Femur (tissue), 1 donor: ENCODE data around the gene ELN.

Experiments
- DNase-seq: peaks from one replicate; pipeline ENCODE4 v3.0.0-alpha.2; 2017

The ELN gene

DNA sequence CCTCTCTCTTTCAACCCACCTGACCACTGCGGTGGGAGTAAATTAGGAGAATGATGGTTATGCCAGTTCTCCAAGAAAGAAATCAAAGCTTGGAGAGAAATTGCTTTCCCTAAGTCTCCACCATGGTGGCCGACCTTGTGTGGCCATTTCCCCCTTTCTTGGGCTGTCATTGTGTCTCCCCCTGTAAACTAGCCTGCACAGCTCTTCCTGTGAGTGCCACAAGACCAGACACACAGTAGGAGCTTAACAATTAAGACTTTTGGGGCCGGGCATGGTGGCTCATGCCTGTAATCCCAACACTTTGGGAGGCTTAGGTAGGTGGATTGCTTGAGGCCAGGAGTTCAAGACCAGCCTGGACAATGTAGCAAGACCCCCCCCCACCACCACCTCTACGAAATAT, 36.7 kb downstream of the ELN start:
- DNase-seq, result no peak

DNA sequence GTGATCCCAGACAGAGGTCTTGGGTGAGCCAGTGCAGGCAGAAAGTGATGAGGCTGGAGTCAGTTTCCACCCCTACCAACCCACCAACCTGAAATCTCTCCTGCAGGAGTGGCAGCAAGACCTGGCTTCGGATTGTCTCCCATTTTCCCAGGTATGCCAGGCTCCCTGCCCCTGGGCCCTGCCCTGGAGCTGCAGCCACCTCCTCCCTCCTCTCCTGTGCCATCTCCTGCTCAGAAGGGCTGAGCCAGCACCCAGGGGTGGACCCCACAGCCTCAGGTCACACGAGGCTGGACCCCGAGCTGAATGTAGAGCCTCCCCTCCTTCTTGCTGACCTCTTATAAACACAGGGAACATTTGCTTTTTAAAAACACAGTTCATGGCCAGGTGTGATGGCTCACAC, 38.7 kb downstream of the ELN start:
- no peak for DNase-seq

DNA sequence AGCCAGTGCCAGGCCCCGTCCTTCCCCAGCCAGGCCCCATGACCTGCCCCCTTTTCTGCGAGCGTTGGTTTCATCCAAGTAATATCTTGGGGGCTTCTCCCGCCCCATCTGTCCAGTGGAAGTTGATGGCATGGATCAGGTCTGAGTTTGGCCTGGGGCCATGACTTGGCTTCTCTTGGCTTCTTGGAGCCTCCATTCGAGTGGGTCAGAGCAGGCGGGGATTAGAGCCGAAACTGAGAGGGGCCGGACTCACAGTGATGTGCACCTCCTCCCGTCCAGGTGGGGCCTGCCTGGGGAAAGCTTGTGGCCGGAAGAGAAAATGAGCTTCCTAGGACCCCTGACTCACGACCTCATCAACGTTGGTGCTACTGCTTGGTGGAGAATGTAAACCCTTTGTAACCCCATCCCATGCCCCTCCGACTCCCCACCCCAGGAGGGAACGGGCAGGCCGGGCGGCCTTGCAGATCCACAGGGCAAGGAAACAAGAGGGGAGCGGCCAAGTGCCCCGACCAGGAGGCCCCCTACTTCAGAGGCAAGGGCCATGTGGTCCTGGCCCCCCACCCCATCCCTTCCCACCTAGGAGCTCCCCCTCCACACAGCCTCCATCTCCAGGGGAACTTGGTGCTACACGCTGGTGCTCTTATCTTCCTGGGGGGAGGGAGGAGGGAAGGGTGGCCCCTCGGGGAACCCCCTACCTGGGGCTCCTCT, 40.6 kb downstream of the ELN start:
- DNase-seq, result no peak

DNA sequence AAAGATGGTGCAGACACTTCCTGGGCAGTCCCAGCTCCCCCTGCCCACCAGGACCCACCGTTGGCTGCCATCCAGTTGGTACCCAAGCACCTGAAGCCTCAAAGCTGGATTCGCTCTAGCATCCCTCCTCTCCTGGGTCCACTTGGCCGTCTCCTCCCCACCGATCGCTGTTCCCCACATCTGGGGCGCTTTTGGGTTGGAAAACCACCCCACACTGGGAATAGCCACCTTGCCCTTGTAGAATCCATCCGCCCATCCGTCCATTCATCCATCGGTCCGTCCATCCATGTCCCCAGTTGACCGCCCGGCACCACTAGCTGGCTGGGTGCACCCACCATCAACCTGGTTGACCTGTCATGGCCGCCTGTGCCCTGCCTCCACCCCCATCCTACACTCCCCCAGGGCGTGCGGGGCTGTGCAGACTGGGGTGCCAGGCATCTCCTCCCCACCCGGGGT, 41.1 kb downstream of the ELN start:
- no peak for DNase-seq

DNA sequence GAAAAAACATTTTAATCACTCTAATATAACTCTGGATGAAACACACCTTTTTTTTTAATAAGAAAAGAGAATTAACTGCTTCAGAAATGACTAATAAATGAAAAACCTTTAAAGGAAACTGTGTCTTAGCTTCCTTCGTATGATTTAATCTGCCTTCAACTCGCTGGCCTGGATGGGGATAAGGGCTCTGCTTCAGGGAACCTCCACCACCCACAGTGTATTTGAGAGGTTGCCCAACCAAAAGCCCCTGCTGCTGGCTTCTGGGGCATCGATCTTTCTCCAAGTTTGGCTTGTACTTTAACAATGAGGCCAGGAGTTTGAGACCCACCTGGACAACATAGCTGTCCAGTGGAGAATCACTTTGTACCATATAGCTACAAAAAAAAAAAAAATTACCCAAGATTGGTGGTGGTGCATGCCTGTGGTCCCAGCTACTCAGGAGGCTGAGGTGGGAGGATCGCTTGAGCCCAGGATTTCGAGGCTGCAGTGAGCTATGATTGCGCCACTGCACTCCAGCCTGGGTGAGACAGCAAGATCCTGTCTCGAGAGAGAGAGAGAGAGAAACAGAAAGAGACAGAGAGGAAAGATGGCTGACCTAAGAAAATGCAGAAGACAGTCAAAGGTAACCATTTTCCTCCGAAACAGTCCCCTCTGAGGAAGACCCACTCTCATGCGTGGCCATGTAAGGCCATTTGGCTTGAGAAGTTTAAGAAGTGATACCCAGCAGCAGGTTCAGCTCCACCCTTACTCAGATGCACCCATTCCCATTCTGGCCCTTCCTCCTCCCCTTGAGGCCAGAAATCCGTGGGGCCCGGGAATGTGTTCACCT, 42.0 kb downstream of the ELN start:
- DNase-seq, result no peak

DNA sequence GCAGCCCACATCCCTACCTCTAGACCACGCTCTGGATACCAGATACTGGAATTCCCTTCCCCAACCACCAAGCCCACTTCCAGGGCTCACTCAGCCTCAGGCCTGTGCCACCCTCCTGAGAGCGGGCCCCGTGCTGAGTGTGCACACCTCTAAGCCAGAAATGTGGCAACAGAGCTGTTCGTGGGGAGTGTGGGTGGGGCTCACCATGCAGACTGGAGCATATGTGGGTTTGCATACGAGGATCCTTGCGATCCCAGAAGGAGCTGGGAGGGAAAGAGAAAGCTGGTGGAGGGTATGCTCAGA, 42.6 kb downstream of the ELN start:
- no peak for DNase-seq

DNA sequence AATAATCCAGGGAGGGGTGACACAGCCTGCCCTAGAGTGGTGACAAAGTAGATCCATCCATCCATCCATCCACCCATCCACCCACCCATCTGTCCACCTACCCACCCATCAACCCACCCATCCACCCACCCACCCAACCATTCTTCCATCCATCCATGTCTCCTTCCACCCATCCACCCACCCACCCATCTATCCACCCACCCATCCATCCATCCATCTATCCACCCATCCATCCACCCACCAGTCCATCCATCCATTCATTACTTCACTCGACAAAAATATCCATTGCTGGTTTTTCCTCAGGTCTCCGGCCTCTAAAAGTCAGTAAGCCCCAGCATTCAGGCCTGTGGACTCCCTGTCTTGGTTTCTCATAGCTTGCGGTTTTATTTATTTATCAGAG, 43.1 kb downstream of the ELN start:
- DNase-seq, result no peak

DNA sequence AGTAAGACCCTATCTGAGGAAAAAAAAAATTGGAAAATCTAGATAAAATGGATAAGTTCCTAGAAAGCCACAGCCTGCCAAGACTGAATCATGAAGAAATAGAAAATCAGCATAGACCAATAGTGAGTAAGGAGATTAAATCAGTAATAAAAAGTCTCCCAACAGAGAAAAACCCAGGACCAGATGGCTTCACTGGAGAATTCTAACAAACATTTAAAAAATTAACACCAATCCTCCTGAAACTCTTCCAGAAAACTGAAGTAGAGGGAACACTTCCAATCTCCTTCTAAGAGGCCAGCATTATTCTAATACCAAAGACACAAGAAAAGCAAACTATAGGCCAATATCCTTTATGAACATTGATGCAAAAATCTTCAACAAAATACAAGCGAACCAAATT, 46.8 kb downstream of the ELN start:
- no peak for DNase-seq

DNA sequence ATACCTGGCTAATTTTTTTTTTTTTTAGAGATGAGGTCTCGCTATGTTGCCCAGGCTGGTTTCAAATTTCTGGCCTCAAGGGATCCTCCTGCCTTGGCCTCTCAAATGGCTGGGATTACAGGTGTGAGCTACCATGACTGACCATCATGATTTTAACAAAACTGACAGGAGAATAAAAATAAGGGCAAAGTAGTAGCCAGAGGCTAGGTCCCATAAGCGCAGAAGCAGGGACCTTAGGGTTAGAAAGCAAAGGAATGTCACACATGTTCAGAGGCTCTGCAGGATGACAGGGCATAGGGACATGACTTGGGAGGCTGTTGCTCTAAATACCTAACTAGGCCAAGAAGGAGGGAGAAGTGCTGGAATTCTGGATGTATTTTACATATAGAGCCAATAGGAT, 50.5 kb downstream of the ELN start:
- DNase-seq, result no peak

DNA sequence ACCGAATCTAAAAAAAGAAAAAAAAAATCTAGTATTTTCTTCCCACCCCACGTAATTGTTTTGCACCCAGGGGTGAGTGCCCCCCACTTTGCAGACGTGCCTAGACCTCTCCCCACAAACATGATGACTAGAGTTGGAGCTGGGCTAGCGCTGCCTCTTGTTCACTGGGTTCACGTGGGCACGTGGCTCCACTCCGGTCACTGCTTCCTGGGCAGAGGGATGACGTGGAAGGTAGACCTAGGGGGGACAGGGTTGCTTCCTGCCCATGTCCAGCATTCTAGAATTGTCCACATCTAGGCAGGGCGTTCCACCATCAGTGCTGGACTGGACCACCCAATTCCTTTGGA, 54.8 kb downstream of the ELN start:
- no peak for DNase-seq

DNA sequence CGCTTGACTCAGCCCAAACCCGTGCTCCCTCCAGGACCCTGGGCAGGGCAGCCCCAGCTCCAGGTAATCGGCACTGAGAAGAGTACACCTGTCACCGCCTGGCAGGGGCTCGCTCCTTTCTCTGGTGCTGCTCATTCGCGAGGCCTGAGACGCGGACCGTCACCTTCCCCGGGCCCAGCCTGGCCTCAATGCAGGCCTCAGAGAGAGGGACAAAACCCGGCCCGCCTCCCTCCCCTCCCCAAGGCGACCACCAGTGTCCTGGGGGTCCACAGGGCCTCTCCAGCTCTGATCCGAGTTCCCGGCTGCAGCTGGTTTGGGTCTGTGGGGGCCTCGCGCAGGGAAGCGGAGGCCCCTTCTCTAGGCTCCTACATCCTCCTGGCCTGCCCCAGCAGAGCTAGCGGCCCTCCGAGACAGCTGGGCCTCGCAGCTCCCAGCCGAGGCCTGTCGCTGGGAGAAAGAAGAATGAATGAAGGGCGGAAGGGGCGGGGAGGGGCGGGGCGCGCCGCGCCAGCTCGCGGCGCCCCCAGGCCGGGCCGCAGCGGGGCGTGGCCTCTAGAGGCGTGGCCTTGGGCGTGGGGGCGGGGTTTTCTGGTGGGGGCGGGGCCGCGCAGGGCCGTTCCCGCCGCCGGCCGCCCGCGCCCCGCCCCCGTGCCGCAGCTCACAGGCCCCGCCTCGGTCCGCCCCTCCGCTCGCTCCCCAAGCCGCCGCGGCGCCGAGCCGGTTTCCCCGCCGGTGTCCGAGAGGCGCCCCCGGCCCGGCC, 55.3 kb downstream of the ELN start, which contains the start of gene LIMK1:
TSS of gene LIMK1 (plus strand) at position 688 of the 760 bp plus-strand sequence. CDS start 187 bp downstream, outside the sequence.
- DNase-seq, result peak; percentile 91

DNA sequence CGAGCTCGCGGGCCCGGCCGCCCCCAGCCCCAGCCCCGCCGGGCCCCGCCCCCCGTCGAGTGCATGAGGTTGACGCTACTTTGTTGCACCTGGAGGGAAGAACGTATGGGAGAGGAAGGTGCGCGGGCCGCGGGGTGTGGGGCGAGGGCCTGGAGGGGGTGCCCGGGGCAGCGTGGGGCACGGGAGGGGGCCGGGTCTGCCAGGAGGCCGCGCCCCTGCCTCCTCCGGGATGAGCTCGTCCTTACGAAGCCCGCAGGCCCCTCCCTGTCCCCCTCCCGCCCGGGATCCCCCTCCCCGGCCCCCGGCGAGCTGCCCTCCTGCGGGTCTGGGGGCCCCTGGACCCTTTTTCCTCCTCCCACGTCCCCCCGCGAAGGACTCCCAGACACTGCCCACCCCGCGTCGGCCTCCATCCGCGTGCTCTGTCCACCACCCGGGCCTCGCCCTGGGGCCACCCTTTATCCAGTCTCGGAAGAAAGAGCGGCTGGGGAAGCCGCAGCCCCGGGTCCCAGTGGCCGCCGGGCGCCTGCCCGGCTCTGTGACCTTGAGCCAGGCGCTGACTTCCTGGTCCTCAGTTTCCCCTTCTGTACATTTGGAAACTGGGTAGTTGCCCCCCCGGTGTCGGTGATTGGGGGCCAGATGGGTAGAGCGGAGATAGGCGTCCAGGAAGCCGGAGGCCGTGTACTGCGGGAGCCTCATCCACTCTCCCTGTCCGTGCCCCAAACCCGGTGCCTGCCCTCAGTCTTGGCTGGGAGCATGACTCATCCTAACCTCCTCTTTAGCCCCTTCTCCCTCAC, 56.2 kb downstream of the ELN start:
- DNase-seq, result peak; percentile 62

DNA sequence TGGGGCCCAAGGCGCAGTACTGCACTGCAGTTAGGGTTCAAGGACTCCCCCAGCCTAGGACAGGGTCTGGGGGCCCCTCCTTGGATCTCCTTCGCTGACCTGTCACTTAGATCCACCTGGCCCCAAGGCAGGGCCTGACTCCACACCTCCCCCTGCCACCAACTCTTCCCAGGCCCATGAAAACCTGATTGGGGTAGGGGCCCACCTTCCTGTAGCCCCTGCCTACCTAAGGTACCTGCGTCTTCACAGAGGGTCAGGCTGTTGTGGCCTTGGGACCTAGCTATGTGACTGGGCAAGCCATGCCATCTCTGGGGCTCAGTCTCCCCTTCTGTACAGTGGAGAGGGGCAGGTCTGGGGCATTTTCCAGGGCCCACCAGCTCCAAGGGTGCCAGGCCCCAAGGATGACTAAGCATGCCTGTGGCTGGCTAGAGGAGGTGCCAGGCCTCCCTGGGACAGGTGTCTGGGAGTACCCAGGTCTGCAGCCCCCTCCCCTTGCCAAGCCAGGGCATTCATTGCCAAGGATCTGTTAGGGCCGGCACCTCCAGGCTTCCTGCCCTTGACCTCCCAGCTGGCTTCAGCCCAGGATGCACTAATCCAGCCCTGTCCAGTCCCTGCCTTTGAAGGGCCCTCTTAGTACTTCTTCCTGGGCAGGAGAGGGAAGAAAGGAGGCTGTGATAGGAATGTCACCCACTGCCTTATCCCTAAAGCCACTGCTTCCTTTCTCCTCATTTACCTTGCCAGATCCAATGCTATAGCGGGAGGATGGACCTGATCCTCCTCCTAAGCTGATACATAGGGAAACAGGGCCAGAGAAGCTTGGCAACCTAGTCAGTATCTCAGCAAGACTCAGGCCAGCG, 57.0 kb downstream of the ELN start:
- no peak for DNase-seq

DNA sequence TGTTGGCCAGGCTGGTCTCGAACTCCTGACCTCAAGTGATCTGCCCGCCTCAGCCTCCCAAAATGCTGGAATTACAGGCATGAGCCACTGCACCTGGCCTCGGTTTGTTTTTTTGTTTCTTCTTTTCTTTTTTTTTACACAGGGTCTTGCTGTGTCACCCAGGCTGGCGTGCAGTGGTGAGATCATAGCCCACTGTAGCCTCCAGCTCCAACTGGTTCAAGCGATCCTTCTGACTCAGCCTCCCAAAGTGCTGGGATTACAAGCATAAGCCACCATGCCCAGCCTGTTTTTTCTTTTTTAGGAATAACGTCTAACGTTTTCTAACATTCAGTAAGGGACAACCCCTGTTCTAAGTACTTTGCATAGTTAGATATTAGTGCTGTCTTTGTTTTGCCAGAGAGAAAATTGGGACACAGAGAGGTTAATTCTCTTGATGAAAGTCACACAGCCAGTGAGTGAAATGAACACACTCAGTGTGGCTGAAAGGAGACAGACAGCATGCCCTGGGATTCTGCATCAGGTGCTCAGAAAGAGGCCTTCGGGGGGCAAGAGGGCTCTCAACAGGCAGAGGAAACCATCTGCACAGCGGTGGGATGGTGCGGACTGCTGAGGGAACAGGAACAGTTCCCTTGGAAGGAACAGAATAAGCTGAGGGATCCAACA, 59.9 kb downstream of the ELN start:
- no peak for DNase-seq

DNA sequence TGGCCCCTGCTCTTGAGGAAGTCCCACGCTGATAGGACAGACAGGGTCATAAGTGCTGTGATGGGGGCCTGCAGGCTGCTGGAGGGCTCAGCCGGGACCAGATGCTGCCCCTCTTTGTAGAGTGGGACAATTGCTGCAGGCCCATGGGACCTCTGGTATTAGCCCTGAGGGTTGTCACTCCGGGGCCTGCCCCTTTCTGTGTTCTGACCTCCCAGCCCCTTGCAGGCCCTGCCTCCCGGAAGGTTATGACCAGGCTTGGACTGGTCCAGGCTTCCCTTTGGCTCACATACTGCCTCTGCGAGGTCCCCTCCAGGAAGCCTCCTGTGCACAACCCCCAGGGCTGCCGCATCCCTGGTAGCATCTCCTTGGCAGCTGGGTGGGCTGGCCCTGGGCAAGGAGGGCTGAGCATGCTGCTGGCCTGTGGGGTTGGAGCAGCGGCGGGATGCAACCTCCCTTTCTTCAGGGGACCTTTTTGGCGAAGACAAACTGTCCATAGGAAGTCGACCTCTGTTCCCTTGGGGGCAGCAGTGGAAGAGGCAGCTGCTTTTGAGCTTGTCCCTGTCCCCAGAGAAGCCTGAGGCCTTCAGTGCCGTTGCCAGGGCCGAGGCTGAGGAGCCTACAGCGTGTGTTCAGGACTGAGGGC, 64.5 kb downstream of the ELN start:
- no peak for DNase-seq

DNA sequence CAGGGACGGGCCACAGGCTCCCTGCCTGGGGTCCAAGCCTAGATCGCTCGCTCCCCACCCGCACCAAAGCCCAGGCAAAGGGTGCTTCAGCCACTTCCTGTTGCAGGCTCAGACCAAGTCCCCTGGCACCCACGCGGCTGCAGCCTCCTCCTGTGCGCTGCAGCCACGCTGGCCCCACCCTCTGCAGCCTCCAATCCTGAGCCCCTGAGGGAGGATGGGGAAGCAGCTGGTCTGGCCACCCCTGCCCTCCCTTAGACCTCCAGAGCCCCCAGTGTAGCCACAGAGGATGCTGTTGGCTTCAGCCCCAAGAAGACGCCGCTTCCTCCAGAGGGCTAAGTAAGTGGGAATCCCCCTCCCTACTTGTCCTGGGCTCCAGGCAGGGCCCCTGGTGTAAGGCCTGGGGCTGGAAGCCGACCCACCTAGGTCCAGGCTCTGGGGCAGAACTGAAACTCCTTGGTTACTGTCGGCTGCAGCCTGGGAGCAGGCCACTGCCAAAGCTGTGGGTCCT, 65.0 kb downstream of the ELN start:
- peak; percentile 43 for DNase-seq

DNA sequence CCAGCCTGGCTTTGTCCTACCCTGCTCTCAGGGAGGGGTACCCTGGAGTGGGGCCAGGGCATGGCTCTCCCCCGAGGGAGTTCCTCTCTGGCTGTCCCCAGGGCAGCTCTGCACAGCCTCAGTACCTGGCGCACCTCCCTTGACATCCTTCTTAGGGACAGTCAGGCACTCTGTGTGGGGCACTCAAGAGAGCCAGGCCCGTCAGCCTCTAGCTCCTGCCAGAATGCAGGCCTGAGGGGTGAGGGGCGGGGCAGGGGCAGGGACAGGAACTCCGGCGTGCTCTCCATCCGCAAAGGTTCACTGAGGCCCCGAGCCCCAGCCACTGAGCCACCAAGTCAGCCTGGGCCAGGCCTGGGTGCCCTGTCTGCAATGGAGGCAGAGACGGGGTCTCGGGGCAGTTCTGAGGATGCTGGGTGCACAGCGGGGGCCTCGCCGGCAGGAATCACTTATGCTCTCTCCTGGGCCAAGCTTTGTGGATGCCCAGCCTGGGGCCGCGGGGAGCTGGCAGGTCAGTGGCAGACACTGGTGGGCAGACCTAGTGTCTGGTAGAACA, 65.8 kb downstream of the ELN start:
- no peak for DNase-seq

DNA sequence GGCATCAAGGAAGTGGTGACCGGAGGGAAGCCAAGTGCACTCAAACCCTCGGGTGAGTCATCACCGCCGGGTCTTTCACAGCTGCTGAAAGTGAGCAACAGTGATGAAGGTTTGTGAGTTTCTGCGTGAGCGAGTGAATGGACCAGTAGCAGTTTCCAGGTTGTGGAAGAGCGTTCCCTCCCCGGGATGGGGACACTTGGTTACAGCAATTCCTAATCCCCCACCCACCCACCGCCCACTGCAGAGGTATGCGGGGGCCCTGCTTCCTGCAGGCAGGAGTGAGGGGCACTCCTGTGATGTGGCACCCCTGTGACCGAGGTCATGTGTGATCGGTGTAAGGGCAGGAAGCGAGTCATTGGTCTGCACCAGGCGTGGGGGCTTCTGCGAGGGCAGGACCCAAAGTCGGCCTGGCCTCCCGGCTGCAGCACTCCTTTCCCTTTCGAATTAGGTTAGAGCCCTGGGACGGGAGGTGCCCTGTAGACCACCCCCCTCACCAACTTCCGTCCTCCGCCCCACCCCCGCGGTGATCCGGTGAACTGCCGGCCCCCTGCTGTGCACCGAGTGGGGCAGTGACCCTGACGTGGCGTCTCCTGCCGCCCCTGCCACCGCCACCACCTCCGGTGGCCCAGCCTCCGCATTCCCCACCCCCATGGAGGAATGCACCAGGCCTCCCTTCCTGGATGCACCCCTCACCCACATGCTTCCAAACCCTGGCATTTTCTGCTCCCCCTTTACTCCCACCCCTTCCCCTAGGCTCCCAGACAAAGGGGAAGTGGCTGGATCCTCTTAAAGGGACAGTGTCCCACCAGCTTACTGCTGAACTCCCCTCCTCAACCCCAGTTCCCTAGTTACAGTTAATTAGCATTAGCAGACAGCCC, 66.5 kb downstream of the ELN start:
- peak; percentile 85 for DNase-seq

DNA sequence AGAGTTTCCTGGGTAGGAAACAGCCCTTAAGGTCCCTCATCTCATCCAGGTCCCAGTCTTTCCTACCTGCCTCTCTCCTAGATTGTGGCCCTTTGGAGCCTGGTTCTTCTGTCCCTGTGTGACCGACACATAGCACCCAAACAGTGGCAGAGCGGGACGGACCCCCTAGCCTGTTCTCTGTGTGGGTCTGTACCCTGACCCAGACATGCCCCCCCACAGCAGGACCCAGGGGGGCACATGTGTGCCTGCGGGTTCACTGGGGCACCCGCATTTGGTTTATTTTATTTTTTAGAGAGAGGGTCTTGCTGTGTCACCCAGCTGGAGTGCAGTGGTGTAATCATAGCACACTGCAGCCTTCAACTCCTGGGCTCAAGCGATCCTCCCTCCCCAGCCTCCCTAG, 67.2 kb downstream of the ELN start:
- no peak for DNase-seq
